MCF 10A (cell line): ENCODE data around the gene LRP6. TPM values are rescaled to one million over a fixed set of nuclear protein-coding genes. Genes with fewer than 3 reads are reported as not detected.

Experiments
- BruUV-seq: library from RNA; stranded (reverse); fragments of 400-500 nt; replicated peaks from 2 replicates; lab custom pipeline; 2021; lab: Mats Ljungman, UMichigan
- CTCF ChIA-PET: fragments of 300-600 bp; sonication (Branson Sonifier 250); formaldehyde crosslinking; extraction: SDS; loops from one replicate; lab custom pipeline; 2021; ENCODE audit warnings: antibody characterized with exemption, inconsistent platforms; lab: Yijun Ruan, JAX
- POLR2A ChIA-PET: fragments of 300-600, 350-650 bp; sonication (Branson Sonifier 250); formaldehyde crosslinking; extraction: SDS; loops from one replicate; lab custom pipeline; 2020; ENCODE audit warnings: antibody characterized with exemption, inconsistent platforms; lab: Yijun Ruan, JAX
- DNase-seq: peaks from one replicate; pipeline ENCODE4 v3.0.0-alpha.2; 2018; ENCODE audit not compliant: unreplicated experiment
- H3K27ac Mint-ChIP-seq: one replicate; pipeline ENCODE4 v1.8.0; 2022; ENCODE audit warnings: mild to moderate bottlenecking, low read depth, mixed read lengths; ENCODE audit not compliant: unreplicated experiment
- H3K27me3 Mint-ChIP-seq: one replicate; pipeline ENCODE4 v1.8.0; 2022; ENCODE audit warnings: mixed read lengths; ENCODE audit not compliant: insufficient read depth, unreplicated experiment
- H3K36me3 Mint-ChIP-seq: one replicate; pipeline ENCODE4 v1.8.0; 2022; ENCODE audit warnings: mild to moderate bottlenecking, moderate library complexity, mixed read lengths; ENCODE audit not compliant: insufficient read depth, unreplicated experiment
- H3K4me1 Mint-ChIP-seq: one replicate; pipeline ENCODE4 v1.8.0; 2022; ENCODE audit warnings: mixed read lengths; ENCODE audit not compliant: insufficient read depth, unreplicated experiment
- H3K4me3 Mint-ChIP-seq: one replicate; pipeline ENCODE4 v1.8.0; 2022; ENCODE audit warnings: mild to moderate bottlenecking, moderate library complexity, mixed read lengths; ENCODE audit not compliant: unreplicated experiment
- H3K9me3 Mint-ChIP-seq: one replicate; pipeline ENCODE4 v1.8.0; 2022; ENCODE audit warnings: mixed read lengths; ENCODE audit not compliant: unreplicated experiment
- CTCF ChIP-seq: fragments of 200-600 bp; IDR thresholded peaks from one replicate; pipeline ENCODE4 v1.8.0; 2022; ENCODE audit warnings: antibody characterized with exemption, mild to moderate bottlenecking; ENCODE audit not compliant: unreplicated experiment
- intact Hi-C: fragments of 100-400 bp; cut with micrococcal nuclease; formaldehyde crosslinking; loops from 2 replicates; pipeline ENCODE4 v1.14.1; 2022
- total RNA-seq: library from RNA; stranded (reverse); gene quantifications from 2 replicates; pipeline ENCODE4 v1.2.3, GENCODE V29; 2022

The LRP6 gene
- total RNA-seq, 1 experiment from 2014 or later = 24.9 TPM

- POLR2A ChIA-PET = no interaction called here
- Mint-ChIP-seq H3K4me3 (no peak overlapping the region), H3K4me1 (no peaks in the 10 kb centered on the region), H3K27me3 (no peaks in the 10 kb centered on the region), H3K27ac (no peak overlapping the region), H3K36me3 (peaks cover 28% of the 10 kb centered on the region), H3K9me3 (peaks cover 14% of the 10 kb centered on the region)
- BruUV-seq = no TSS peak
- CTCF ChIA-PET = no interaction called here
- intact Hi-C loops = no loop called here
- no peak for DNase-seq
- TF ChIP-seq CTCF = no peak
Observed at GRCh38 chr12:12198124-12198523, 68.7 kb downstream of the LRP6 start.

- Mint-ChIP-seq H3K4me1 (no peaks in the 10 kb centered on the region), H3K27ac (no peak overlapping the region), H3K9me3 (peaks cover 14% of the 10 kb centered on the region), H3K4me3 (no peak overlapping the region), H3K36me3 (peaks cover 31% of the 10 kb centered on the region), H3K27me3 (no peaks in the 10 kb centered on the region)
- no peak for TF ChIP-seq CTCF
- ChIA-PET CTCF (interaction anchor here (1.1 kb wide), 1 partner anchor 138 kb away, joined by 3 read pairs; no protein-coding TSS in a partner anchor), POLR2A (no interaction called here)
- DNase-seq = no peak
- no TSS peak for BruUV-seq
- intact Hi-C loops = no loop called here
Observed at GRCh38 chr12:12197128-12197527, 69.7 kb downstream of the LRP6 start.

GRCh38 chr12:12195516-12195915 lies 71.3 kb downstream of the LRP6 start:
- ChIA-PET CTCF (interaction anchor here (0.6 kb wide), 1 partner anchor 58 kb away, joined by 5 read pairs; no protein-coding TSS in a partner anchor), POLR2A (interaction anchor here (0.6 to 0.7 kb wide), 2 partner anchors 71 to 731 kb away, joined by 3 to 4 read pairs; partner anchors contain the start of gene LRP6)
- Mint-ChIP-seq H3K9me3 (peaks cover 14% of the 10 kb centered on the region), H3K4me1 (peaks cover 11% of the 10 kb centered on the region), H3K36me3 (peaks cover 29% of the 10 kb centered on the region), H3K27ac (no peak overlapping the region), H3K27me3 (no peaks in the 10 kb centered on the region), H3K4me3 (no peak overlapping the region)
- no peak for TF ChIP-seq CTCF
- BruUV-seq = no TSS peak
- intact Hi-C loops = no loop called here
- no peak for DNase-seq

GRCh38 chr12:12195081-12195480 lies 71.8 kb downstream of the LRP6 start:
- intact Hi-C loops = no loop called here
- H3K4me3 Mint-ChIP-seq = no peak overlapping the region
- no peak overlapping the region for H3K27ac Mint-ChIP-seq
- peaks cover 14% of the 10 kb centered on the region for H3K4me1 Mint-ChIP-seq
- H3K36me3 Mint-ChIP-seq = peaks cover 25% of the 10 kb centered on the region
- H3K27me3 Mint-ChIP-seq = no peaks in the 10 kb centered on the region
- BruUV-seq = no TSS peak
- no peak for DNase-seq
- ChIA-PET POLR2A (interaction anchor here (0.5 to 0.7 kb wide), 2 partner anchors 291 to 731 kb away, joined by 3 to 4 read pairs; no protein-coding TSS in a partner anchor), CTCF (interaction anchor here (0.5 kb wide), 1 partner anchor 542 kb away, joined by 4 read pairs; no protein-coding TSS in a partner anchor)
- no peak for TF ChIP-seq CTCF
- H3K9me3 Mint-ChIP-seq = peaks cover 14% of the 10 kb centered on the region
